K562 (cell line): ENCODE results near the gene TSSK2. TPM values are rescaled to one million over a fixed set of nuclear protein-coding genes. Genes with fewer than 3 reads are reported as not detected.

ENCODE experiments used
- ATF7 ChIP-seq: fragments of 450-650 bp; IDR thresholded peaks from 2 replicates; pipeline ENCODE4 v1.7.1; 2014; ENCODE audit warnings: mild to moderate bottlenecking, moderate library complexity
- BRD4 ChIP-seq: fragments of 200-600 bp; sonication (generic); IDR thresholded peaks from 2 replicates; pipeline ENCODE4 v1.6.1; 2017; ENCODE audit warnings: inconsistent platforms
- CHD4 ChIP-seq: fragments of 200-600 bp; sonication (generic); IDR thresholded peaks from 3 replicates; pipeline ENCODE4 v1.6.1; 2012; ENCODE audit warnings: low read depth, mild to moderate bottlenecking, mixed read lengths, low read length, inconsistent platforms; ENCODE audit not compliant: insufficient read depth, insufficient replicate concordance, poor library complexity, severe bottlenecking
- DPF2 ChIP-seq: fragments of 450-650 bp; IDR thresholded peaks from 2 replicates; pipeline ENCODE4 v1.6.1; 2016
- E2F3 ChIP-seq: fragments of 250-450 bp; sonication (Bioruptor Pico); IDR thresholded peaks from 2 replicates; pipeline ENCODE4 v1.4.0; 2020; ENCODE audit warnings: mild to moderate bottlenecking
- E2F6 ChIP-seq, 2 experiments: IDR thresholded peaks; 2 replicates each; pipeline ENCODE4 v1.6.1; 2011; ENCODE audit warnings: borderline replicate concordance in 1 of 2, control low read depth in 1 of 2, low read depth in 1 of 2, low read length in 1 of 2, mild to moderate bottlenecking in 1 of 2, mixed read lengths in 1 of 2, moderate library complexity in 1 of 2; ENCODE audit not compliant: insufficient read depth in 1 of 2, insufficient read length in 1 of 2, poor library complexity in 1 of 2, severe bottlenecking in 1 of 2; ENCODE audit errors: extremely low read depth in 1 of 2
- EZH2 ChIP-seq: IDR thresholded peaks from 2 replicates; pipeline ENCODE4 v1.6.1; 2012; ENCODE audit warnings: low read depth, mild to moderate bottlenecking, inconsistent platforms, low read length, borderline replicate concordance
- GTF2A2 ChIP-seq: IDR thresholded peaks from 2 replicates; pipeline ENCODE4 v1.6.1; 2016; ENCODE audit warnings: mild to moderate bottlenecking, missing genetic modification characterization, missing compliant biosample characterization
- GTF2F1 ChIP-seq: IDR thresholded peaks from 2 replicates; pipeline ENCODE4 v1.6.1; 2011; ENCODE audit warnings: low read depth, low read length, improper control_type of control experiment
- HDAC6 ChIP-seq: IDR thresholded peaks from 2 replicates; pipeline ENCODE4 v1.6.1; 2012; ENCODE audit warnings: low read depth, mild to moderate bottlenecking, control low read depth, inconsistent platforms, low read length, moderate library complexity
- HNRNPH1 ChIP-seq: fragments of 200-400 bp; formaldehyde crosslinking; optimal IDR thresholded peaks from 2 replicates; pipeline ENCODE3; 2017; ENCODE audit warnings: low read depth, mild to moderate bottlenecking, low read length, moderate library complexity
- MCM3 ChIP-seq: fragments of 450-650 bp; IDR thresholded peaks from 2 replicates; pipeline ENCODE4 v1.6.1; 2016
- MEF2A ChIP-seq: IDR thresholded peaks from 2 replicates; pipeline ENCODE4 v1.6.1; 2011; ENCODE audit warnings: low read depth, mild to moderate bottlenecking, low read length, moderate library complexity; ENCODE audit not compliant: control insufficient read depth
- MXI1 ChIP-seq: IDR thresholded peaks from 2 replicates; pipeline ENCODE4 v1.6.1; 2011; ENCODE audit warnings: low read depth, mild to moderate bottlenecking, improper control_type of control experiment, low read length
- NR1H2 ChIP-seq: sonication (generic); formaldehyde crosslinking; IDR thresholded peaks from 2 replicates; pipeline ENCODE4 v1.4.0; 2020; ENCODE audit warnings: mild to moderate bottlenecking, missing genetic modification reagents
- PHB ChIP-seq: fragments of 250-450 bp; sonication (Bioruptor Pico); IDR thresholded peaks from 2 replicates; pipeline ENCODE4 v1.5.0; 2021
- PYGO2 ChIP-seq: fragments of 450-650 bp; IDR thresholded peaks from 2 replicates; pipeline ENCODE4 v1.6.1; 2016; ENCODE audit warnings: mild to moderate bottlenecking, missing genetic modification characterization, moderate library complexity, missing compliant biosample characterization
- RBBP5 ChIP-seq: fragments of 200-600 bp; sonication (generic); IDR thresholded peaks from 2 replicates; pipeline ENCODE4 v1.6.1; 2012; ENCODE audit warnings: borderline replicate concordance, mild to moderate bottlenecking, low read length, control low read depth, inconsistent platforms; ENCODE audit not compliant: insufficient read depth, poor library complexity, severe bottlenecking
- SIRT6 ChIP-seq: IDR thresholded peaks from one replicate; pipeline ENCODE4 v1.6.1; 2012; ENCODE audit warnings: low read depth, mild to moderate bottlenecking, control low read depth, inconsistent platforms, low read length, moderate library complexity
- SMAD2 ChIP-seq: fragments of 150-350 bp; IDR thresholded peaks from 2 replicates; pipeline ENCODE4 v1.6.1; 2014; ENCODE audit warnings: low read depth, mild to moderate bottlenecking, low read length
- ZNF121 ChIP-seq: sonication (generic); formaldehyde crosslinking; conservative IDR thresholded peaks from 2 replicates; pipeline ENCODE4 v1.8.0; 2022; ENCODE audit warnings: missing genetic modification reagents
- ZNF140 ChIP-seq: fragments of 250-450 bp; sonication (Bioruptor Pico); IDR thresholded peaks from 2 replicates; pipeline ENCODE4 v1.8.0; 2021; ENCODE audit warnings: moderate library complexity, mild to moderate bottlenecking, inconsistent platforms
- ZNF324 ChIP-seq: fragments of 250-450 bp; sonication (Bioruptor Pico); IDR thresholded peaks from 2 replicates; pipeline ENCODE4 v1.4.0; 2020; ENCODE audit warnings: mild to moderate bottlenecking
- ZNF444 ChIP-seq: fragments of 250-450 bp; sonication (Bioruptor Pico); IDR thresholded peaks from 2 replicates; pipeline ENCODE4 v1.4.0; 2020; ENCODE audit warnings: mild to moderate bottlenecking, moderate library complexity
- ZNF584 ChIP-seq: fragments of 200-800 bp; sonication (Bioruptor generic); IDR thresholded peaks from 2 replicates; pipeline ENCODE4 v1.6.1; 2016; ENCODE audit warnings: low read depth, mild to moderate bottlenecking, missing genetic modification characterization, missing compliant biosample characterization
- ZNF586 ChIP-seq: fragments of 450-650 bp; formaldehyde crosslinking; conservative IDR thresholded peaks from 2 replicates; pipeline ENCODE4 v1.4.0; 2020; ENCODE audit warnings: mild to moderate bottlenecking, moderate library complexity
- ZNF76 ChIP-seq: fragments of 250-450 bp; sonication (Bioruptor Pico); IDR thresholded peaks from 2 replicates; pipeline ENCODE4 v1.4.0; 2020; ENCODE audit warnings: mild to moderate bottlenecking, moderate library complexity, borderline replicate concordance
- polyA plus RNA-seq, 8 experiments: library from polyadenylated mRNA; depleted of rRNA in 4 of 8; stranded (reverse) in 5 of 8; unstranded in 3 of 8; fragments of >200 nt; fragmentation: Nextera tagmentation in 2 of 8; fragmentation: Illumina TruSeq in 1 of 8; extraction: Ambion mirVana in 2 of 8; extraction: Trizol in 1 of 8; gene quantifications; 2 replicates each; pipeline versions ENCODE4 v1.2.1 to v1.2.3, GENCODE V29; 2011 to 2014; ENCODE audit warnings: inconsistent platforms in 1 of 8, missing spikeins in 1 of 8
- total RNA-seq, 7 experiments: library from RNA; depleted of rRNA in 6 of 7; stranded (reverse); fragments of >200 nt in 6 of 7; fragmentation: Illumina TruSeq in 2 of 7; extraction: Trizol in 2 of 7; gene quantifications; 2 replicates each; pipeline versions ENCODE4 v1.2.1 to v1.2.3, GENCODE V29; 2011 to 2021; ENCODE audit warnings: low replicate concordance in 1 of 7
- TF ChIP-seq, protein P1 (sequence below): sonication (generic); formaldehyde crosslinking; IDR thresholded peaks from 2 replicates; pipeline ENCODE4 v1.8.1; 2023; ENCODE audit warnings: mild to moderate bottlenecking, missing genetic modification reagents

The TSSK2 gene
- total and polyA plus RNA-seq, 9 of the 15 experiments (the other 6 are each of a cell fraction or from before 2014, with no cell fraction given): 0.04 TPM; not detected in 8

- peak; percentile 48 for TF ChIP-seq RBBP5
- no peak for TF ChIP-seq MCM3
- TF ChIP-seq E2F3: 0 out of 2 replicates have a peak, but pooled peaks have one; percentile 3
- TF ChIP-seq GTF2F1: 0 out of 2 replicates have a peak, but pooled peaks have one; percentile 38
- TF ChIP-seq MEF2A: no peak
- TF ChIP-seq ZNF324 (CRISPR knock-in tag): no peak
- TF ChIP-seq PYGO2 (tag): no peak
- TF ChIP-seq GTF2A2 (tag): no peak
- peak; percentile 68 for TF ChIP-seq CHD4
- no peak for TF ChIP-seq DPF2
- TF ChIP-seq ZNF121 (CRISPR knock-in tag): no peak
- peak; percentile 48; the same call in 1 of the 2 replicates for TF ChIP-seq MXI1
- no peak for TF ChIP-seq EZH2
- no peak for TF ChIP-seq PHB
- no peak for TF ChIP-seq SMAD2
- no peak for TF ChIP-seq ZNF584 (CRISPR knock-in tag)
- TF ChIP-seq HDAC6: peak; percentile 71; the same call in 1 of the 2 replicates
- TF ChIP-seq ZNF140 (CRISPR knock-in tag): no peak
- no peak for TF ChIP-seq SIRT6
- no peak for TF ChIP-seq ATF7
- TF ChIP-seq ZNF586 (CRISPR knock-in tag): no peak
- TF ChIP-seq ZNF76: peak; percentile 76; the same call in 1 of the 2 replicates
- TF ChIP-seq, protein P1, sequence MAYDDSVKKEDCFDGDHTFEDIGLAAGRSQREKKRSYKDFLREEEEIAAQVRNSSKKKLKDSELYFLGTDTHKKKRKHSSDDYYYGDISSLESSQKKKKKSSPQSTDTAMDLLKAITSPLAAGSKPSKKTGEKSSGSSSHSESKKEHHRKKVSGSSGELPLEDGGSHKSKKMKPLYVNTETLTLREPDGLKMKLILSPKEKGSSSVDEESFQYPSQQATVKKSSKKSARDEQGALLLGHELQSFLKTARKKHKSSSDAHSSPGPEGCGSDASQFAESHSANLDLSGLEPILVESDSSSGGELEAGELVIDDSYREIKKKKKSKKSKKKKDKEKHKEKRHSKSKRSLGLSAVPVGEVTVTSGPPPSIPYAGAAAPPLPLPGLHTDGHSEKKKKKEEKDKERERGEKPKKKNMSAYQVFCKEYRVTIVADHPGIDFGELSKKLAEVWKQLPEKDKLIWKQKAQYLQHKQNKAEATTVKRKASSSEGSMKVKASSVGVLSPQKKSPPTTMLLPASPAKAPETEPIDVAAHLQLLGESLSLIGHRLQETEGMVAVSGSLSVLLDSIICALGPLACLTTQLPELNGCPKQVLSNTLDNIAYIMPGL: no peak
- no peak for TF ChIP-seq HNRNPH1
- TF ChIP-seq BRD4: peak; percentile 39; the same call in 1 of the 2 replicates
- TF ChIP-seq ZNF444: no peak
- TF ChIP-seq NR1H2 (CRISPR knock-in tag): no peak
- TF ChIP-seq E2F6 (IDR thresholded peaks at IDR 0.05; ENCODE audit: borderline replicate concordance in 1 of 2, extremely low read depth in 1 of 2, insufficient read depth in 1 of 2, insufficient read length in 1 of 2, low read depth in 1 of 2, low read length in 1 of 2, poor library complexity in 1 of 2, severe bottlenecking in 1 of 2): peak in 1 of 2 experiments; percentile 54
Measured at GRCh38 chr22:19176175-19176643, 45.1 kb downstream of the TSSK2 start (continued).
